Measurements from ENCODE around the gene RGS12. TPM values are rescaled to one million over a fixed set of nuclear protein-coding genes. Genes with fewer than 3 reads are reported as not detected.

RGS12 gene
- total RNA-seq, 1 experiment from 2014 or later = 23.1 TPM

DNA sequence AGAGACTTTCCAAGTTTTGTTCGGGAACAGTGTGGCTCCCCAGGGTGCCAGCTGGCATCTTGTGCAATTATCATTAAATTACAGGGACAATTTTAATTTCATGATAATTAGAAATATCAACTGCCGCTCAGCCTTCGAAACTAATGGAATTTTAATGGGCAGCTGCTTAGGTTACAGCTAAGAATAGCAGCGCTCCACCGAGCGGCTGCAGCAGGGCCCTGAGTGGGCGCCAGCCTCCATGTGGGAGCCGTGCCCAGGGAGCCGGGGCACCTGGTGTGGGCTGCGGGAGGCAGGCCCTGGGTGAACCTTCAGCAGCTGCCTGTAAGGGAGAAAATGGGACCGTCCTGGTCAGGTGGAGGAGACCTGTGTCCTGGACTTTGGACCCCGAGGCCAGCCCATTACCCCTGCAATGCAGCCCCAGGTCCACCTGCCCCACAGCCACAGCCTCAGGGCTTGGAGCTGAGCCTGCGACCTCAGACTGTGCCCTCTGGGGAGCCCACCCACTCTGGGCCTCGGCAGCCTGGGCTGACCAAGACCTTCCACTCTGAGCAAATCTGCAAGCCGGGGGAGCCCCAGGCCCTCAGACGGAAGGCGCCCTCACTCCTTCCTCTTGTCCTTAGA, 22.7 kb upstream of the RGS12 start:
- no TSS peak for BruUV-seq (replicated peaks)
- H3K9me3 ChIP-seq = no peaks in the 10 kb centered on the region
- ChIA-PET CTCF (no interaction called here), POLR2A (no interaction called here)
- no peak overlapping the region for H3K4me3 Mint-ChIP-seq (ENCODE audit: unreplicated experiment)
- H3K4me3 ChIP-seq (ENCODE audit: low read depth, low read length) = no peak overlapping the region
- DNase-seq = peak in 1 of 2 experiments; percentile 38
- no peaks in the 10 kb centered on the region for H3K36me3 Mint-ChIP-seq (ENCODE audit: insufficient read depth, unreplicated experiment)
- no peaks in the 10 kb centered on the region for H3K27me3 Mint-ChIP-seq (ENCODE audit: insufficient read depth, unreplicated experiment)
- H3K27me3 ChIP-seq (replicated peaks; ENCODE audit: control insufficient read depth, insufficient read depth, low read length) = no peaks in the 10 kb centered on the region
- no peaks in the 10 kb centered on the region for H3K4me1 Mint-ChIP-seq (ENCODE audit: low read depth, unreplicated experiment)
- peaks cover 14% of the 10 kb centered on the region for H3K4me1 ChIP-seq
- H3K9me3 Mint-ChIP-seq (ENCODE audit: unreplicated experiment) = no peaks in the 10 kb centered on the region
- no peak overlapping the region for H3K27ac Mint-ChIP-seq (ENCODE audit: unreplicated experiment)
- TF ChIP-seq, protein P1, sequence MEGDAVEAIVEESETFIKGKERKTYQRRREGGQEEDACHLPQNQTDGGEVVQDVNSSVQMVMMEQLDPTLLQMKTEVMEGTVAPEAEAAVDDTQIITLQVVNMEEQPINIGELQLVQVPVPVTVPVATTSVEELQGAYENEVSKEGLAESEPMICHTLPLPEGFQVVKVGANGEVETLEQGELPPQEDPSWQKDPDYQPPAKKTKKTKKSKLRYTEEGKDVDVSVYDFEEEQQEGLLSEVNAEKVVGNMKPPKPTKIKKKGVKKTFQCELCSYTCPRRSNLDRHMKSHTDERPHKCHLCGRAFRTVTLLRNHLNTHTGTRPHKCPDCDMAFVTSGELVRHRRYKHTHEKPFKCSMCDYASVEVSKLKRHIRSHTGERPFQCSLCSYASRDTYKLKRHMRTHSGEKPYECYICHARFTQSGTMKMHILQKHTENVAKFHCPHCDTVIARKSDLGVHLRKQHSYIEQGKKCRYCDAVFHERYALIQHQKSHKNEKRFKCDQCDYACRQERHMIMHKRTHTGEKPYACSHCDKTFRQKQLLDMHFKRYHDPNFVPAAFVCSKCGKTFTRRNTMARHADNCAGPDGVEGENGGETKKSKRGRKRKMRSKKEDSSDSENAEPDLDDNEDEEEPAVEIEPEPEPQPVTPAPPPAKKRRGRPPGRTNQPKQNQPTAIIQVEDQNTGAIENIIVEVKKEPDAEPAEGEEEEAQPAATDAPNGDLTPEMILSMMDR (IDR thresholded peaks at IDR 0.05; ENCODE audit: insufficient read depth in 1 of 2, low read depth in 1 of 2, low read length in 1 of 2, severe bottlenecking in 1 of 2, unreplicated experiment in 1 of 2) = no peak
- intact Hi-C loops (cut with micrococcal nuclease; ENCODE audit: unreplicated experiment) = no loop called here
- no peaks in the 10 kb centered on the region for H3K36me3 ChIP-seq (ENCODE audit: control insufficient read depth, insufficient read depth, low read length)

DNA sequence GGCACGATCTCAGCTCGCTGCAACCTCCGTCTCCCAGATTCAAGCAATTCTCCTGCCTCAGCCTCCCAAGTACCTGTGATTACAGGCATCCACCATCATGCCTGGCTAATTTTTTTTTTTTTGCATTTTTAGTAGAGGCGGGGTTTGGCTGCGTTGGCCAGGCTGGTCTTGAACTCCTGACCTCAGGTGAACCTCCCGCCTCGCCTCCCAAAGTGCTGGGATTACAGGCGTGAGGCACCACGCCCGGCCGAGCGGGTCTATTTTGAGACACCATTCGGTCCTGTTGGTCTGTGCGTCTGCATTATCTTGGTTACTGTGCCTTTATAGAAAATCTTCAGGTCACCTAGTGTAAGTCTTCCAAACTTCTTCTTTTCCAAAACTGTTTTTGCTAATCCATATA, 21.7 kb upstream of the RGS12 start:
- no peak for DNase-seq
- no TSS peak for BruUV-seq (replicated peaks)
- H3K4me3 ChIP-seq (ENCODE audit: low read depth, low read length) = no peak overlapping the region
- intact Hi-C loops (cut with micrococcal nuclease; ENCODE audit: unreplicated experiment) = no loop called here
- Mint-ChIP-seq H3K9me3 (ENCODE audit: unreplicated experiment) (no peaks in the 10 kb centered on the region), H3K27me3 (ENCODE audit: insufficient read depth, unreplicated experiment) (peaks cover 9% of the 10 kb centered on the region), H3K27ac (ENCODE audit: unreplicated experiment) (no peak overlapping the region), H3K4me1 (ENCODE audit: low read depth, unreplicated experiment) (no peaks in the 10 kb centered on the region), H3K4me3 (ENCODE audit: unreplicated experiment) (no peak overlapping the region), H3K36me3 (ENCODE audit: insufficient read depth, unreplicated experiment) (no peaks in the 10 kb centered on the region)
- TF ChIP-seq, protein P1 (IDR thresholded peaks at IDR 0.05; ENCODE audit: insufficient read depth in 1 of 2, low read depth in 1 of 2, low read length in 1 of 2, severe bottlenecking in 1 of 2, unreplicated experiment in 1 of 2) = no peak
- no peaks in the 10 kb centered on the region for H3K9me3 ChIP-seq
- ChIA-PET CTCF (no interaction called here), POLR2A (no interaction called here)
- H3K27me3 ChIP-seq (replicated peaks; ENCODE audit: control insufficient read depth, insufficient read depth, low read length) = no peaks in the 10 kb centered on the region
- no peaks in the 10 kb centered on the region for H3K36me3 ChIP-seq (ENCODE audit: control insufficient read depth, insufficient read depth, low read length)
- H3K4me1 ChIP-seq = peaks cover 14% of the 10 kb centered on the region

GRCh38 chr4:3276986-3277385, 15.8 kb upstream of the RGS12 start:
- intact Hi-C loops (cut with micrococcal nuclease; ENCODE audit: unreplicated experiment) = no loop called here
- ChIA-PET POLR2A (no interaction called here), CTCF (no interaction called here)
- Mint-ChIP-seq H3K4me1 (ENCODE audit: low read depth, unreplicated experiment) (no peaks in the 10 kb centered on the region), H3K36me3 (ENCODE audit: insufficient read depth, unreplicated experiment) (no peaks in the 10 kb centered on the region), H3K27me3 (ENCODE audit: insufficient read depth, unreplicated experiment) (peaks cover 16% of the 10 kb centered on the region), H3K9me3 (ENCODE audit: unreplicated experiment) (no peaks in the 10 kb centered on the region), H3K4me3 (ENCODE audit: unreplicated experiment) (no peak overlapping the region), H3K27ac (ENCODE audit: unreplicated experiment) (no peak overlapping the region)
- Histone ChIP-seq H3K36me3 (ENCODE audit: control insufficient read depth, insufficient read depth, low read length) (no peaks in the 10 kb centered on the region), H3K4me3 (ENCODE audit: low read depth, low read length) (no peak overlapping the region), H3K27me3 (replicated peaks; ENCODE audit: control insufficient read depth, insufficient read depth, low read length) (no peaks in the 10 kb centered on the region), H3K9me3 (0 out of 2 replicates have a peak, but pooled peaks cover 3% of the 10 kb centered on the region), H3K4me1 (no peaks in the 10 kb centered on the region)
- DNase-seq = no peak
- BruUV-seq (replicated peaks) = no TSS peak
- TF ChIP-seq, protein P1 (IDR thresholded peaks at IDR 0.05; ENCODE audit: insufficient read depth in 1 of 2, low read depth in 1 of 2, low read length in 1 of 2, severe bottlenecking in 1 of 2, unreplicated experiment in 1 of 2) = no peak

All from Caco-2 (cell line).